GM23338 (cell line): Measurements from ENCODE around the gene FAM114A2. TPM values are rescaled to one million over a fixed set of nuclear protein-coding genes. Genes with fewer than 3 reads are reported as not detected.

Experiments
- ATAC-seq: fragments of 200-7000 bp; cut with Tn5 transposase; 3 replicates; pipeline ENCODE4 v1.9.1; 2020
- DNase-seq: peaks from one replicate; pipeline ENCODE4 v3.0.0-alpha.2; 2015; ENCODE audit warnings: low spot score
- H2AFZ ChIP-seq: fragments of 200-600 bp; sonication (generic); 2 replicates; pipeline ENCODE4 v1.8.0; 2016; ENCODE audit warnings: antibody characterized with exemption, mild to moderate bottlenecking, moderate library complexity
- H3F3A ChIP-seq: fragments of 200-600 bp; sonication (generic); replicated peaks from 2 replicates; pipeline ENCODE4 v1.8.0; 2017; ENCODE audit warnings: antibody characterized with exemption, mixed run types, low read depth
- H3K27ac ChIP-seq: fragments of 200-600 bp; sonication (generic); 2 replicates; pipeline ENCODE4 v1.6.1; 2016; ENCODE audit warnings: low read depth
- H3K27me3 ChIP-seq: fragments of 200-600 bp; sonication (generic); 2 replicates; pipeline ENCODE4 v1.8.0; 2016; ENCODE audit warnings: mild to moderate bottlenecking, mixed run types, moderate library complexity; ENCODE audit not compliant: insufficient read depth
- H3K36me3 ChIP-seq: fragments of 200-600 bp; sonication (generic); 2 replicates; pipeline ENCODE4 v1.8.0; 2016; ENCODE audit warnings: mild to moderate bottlenecking; ENCODE audit not compliant: insufficient read depth
- H3K4me1 ChIP-seq: fragments of 200-600 bp; sonication (generic); 2 replicates; pipeline ENCODE4 v1.8.0; 2016; ENCODE audit warnings: mild to moderate bottlenecking, moderate library complexity; ENCODE audit not compliant: insufficient read depth
- H3K4me2 ChIP-seq: fragments of 200-600 bp; sonication (generic); 2 replicates; pipeline ENCODE4 v1.7.1; 2017; ENCODE audit warnings: mixed run types
- H3K4me3 ChIP-seq: fragments of 200-600 bp; sonication (generic); 2 replicates; pipeline ENCODE4 v1.6.1; 2016; ENCODE audit warnings: mixed run types
- H3K79me2 ChIP-seq: fragments of 200-600 bp; sonication (generic); replicated peaks from 2 replicates; pipeline ENCODE4 v1.8.0; 2017; ENCODE audit warnings: mild to moderate bottlenecking; ENCODE audit not compliant: insufficient read depth
- H3K9me2 ChIP-seq: fragments of 200-600 bp; sonication (generic); 2 replicates; pipeline ENCODE4 v1.8.0; 2017; ENCODE audit not compliant: insufficient read depth
- H4K20me1 ChIP-seq: fragments of 200-600 bp; sonication (generic); replicated peaks from 2 replicates; pipeline ENCODE4 v1.8.0; 2017; ENCODE audit warnings: mild to moderate bottlenecking; ENCODE audit not compliant: insufficient read depth
- H3K27ac Mint-ChIP-seq: 2 replicates; pipeline ENCODE4 v1.8.0; 2020; ENCODE audit warnings: inconsistent platforms, mild to moderate bottlenecking, moderate library complexity, mixed read lengths
- H3K27me3 Mint-ChIP-seq: 3 replicates; pipeline ENCODE4 v1.8.0; 2022; ENCODE audit warnings: low read depth, mild to moderate bottlenecking, moderate library complexity, mixed read lengths, inconsistent platforms; ENCODE audit not compliant: insufficient read depth, poor library complexity
- H3K36me3 Mint-ChIP-seq: 3 replicates; pipeline ENCODE4 v1.8.0; 2021; ENCODE audit warnings: low read depth, mild to moderate bottlenecking, inconsistent platforms, moderate library complexity, mixed read lengths
- H3K4me1 Mint-ChIP-seq: 3 replicates; pipeline ENCODE4 v1.8.0; 2020; ENCODE audit warnings: mild to moderate bottlenecking, inconsistent platforms, mixed read lengths
- H3K4me3 Mint-ChIP-seq: 3 replicates; pipeline ENCODE4 v1.8.0; 2021; ENCODE audit warnings: moderate library complexity, mild to moderate bottlenecking, inconsistent platforms, mixed read lengths
- H3K9me3 Mint-ChIP-seq: 3 replicates; pipeline ENCODE4 v1.8.0; 2020; ENCODE audit warnings: moderate library complexity, mild to moderate bottlenecking, inconsistent platforms, mixed read lengths
- CREB1 ChIP-seq: fragments of 250-450 bp; sonication (Bioruptor Pico); IDR thresholded peaks from 2 replicates; pipeline ENCODE4 v1.5.0; 2020; ENCODE audit warnings: low read depth, mild to moderate bottlenecking, moderate library complexity
- EZH2 ChIP-seq: fragments of 200-600 bp; sonication (generic); IDR thresholded peaks from one replicate; pipeline ENCODE4 v1.8.0; 2017; ENCODE audit warnings: antibody characterized with exemption, mild to moderate bottlenecking, low read depth; ENCODE audit not compliant: unreplicated experiment
- EZH2phosphoT487 ChIP-seq: fragments of 200-600 bp; sonication (generic); IDR thresholded peaks from one replicate; pipeline ENCODE4 v1.8.1; 2018; ENCODE audit warnings: antibody characterized with exemption; ENCODE audit not compliant: unreplicated experiment
- JUNB ChIP-seq: IDR thresholded peaks from one replicate; pipeline ENCODE4 v1.6.1; 2016; ENCODE audit warnings: antibody characterized with exemption; ENCODE audit not compliant: unreplicated experiment
- NANOG ChIP-seq: IDR thresholded peaks from 2 replicates; pipeline ENCODE4 v1.6.1; 2016; ENCODE audit warnings: antibody characterized with exemption, borderline replicate concordance
- POLR2AphosphoS5 ChIP-seq: IDR thresholded peaks from 2 replicates; pipeline ENCODE4 v1.6.1; 2016; ENCODE audit warnings: antibody characterized with exemption, low read depth
- STAT1 ChIP-seq: IDR thresholded peaks from one replicate; pipeline ENCODE4 v1.6.1; 2016; ENCODE audit warnings: antibody characterized with exemption; ENCODE audit not compliant: unreplicated experiment
- ZNF114 ChIP-seq: fragments of 250-450 bp; sonication (Bioruptor Pico); IDR thresholded peaks from 2 replicates; pipeline ENCODE4 v1.5.0; 2020; ENCODE audit warnings: mild to moderate bottlenecking, moderate library complexity
- ZNF331 ChIP-seq: fragments of 250-450 bp; sonication (Bioruptor Pico); IDR thresholded peaks from 2 replicates; pipeline ENCODE4 v1.5.0; 2020; ENCODE audit warnings: low read depth, mild to moderate bottlenecking, moderate library complexity
- polyA plus RNA-seq: library from polyadenylated mRNA; unstranded; fragments of >200 nt; fragmentation: Nextera tagmentation; extraction: Ambion mirVana; gene quantifications from 2 replicates; pipeline ENCODE4 v1.2.1, GENCODE V29; 2016
- total RNA-seq: library from RNA; depleted of rRNA; stranded (reverse); fragments of >200 nt; shearing (Covaris generic); gene quantifications from 2 replicates; pipeline ENCODE4 v1.2.3, GENCODE V29; 2014
- TF ChIP-seq, protein P1 (sequence below): IDR thresholded peaks from 2 replicates; pipeline ENCODE4 v1.6.1; 2016; ENCODE audit warnings: antibody characterized with exemption
- TF ChIP-seq, protein P2 (sequence below): IDR thresholded peaks from one replicate; pipeline ENCODE4 v1.6.1; 2018; ENCODE audit warnings: antibody characterized with exemption; ENCODE audit not compliant: unreplicated experiment
- TF ChIP-seq, protein P3 (sequence below): fragments of 250-450 bp; sonication (Bioruptor Pico); IDR thresholded peaks from 2 replicates; pipeline ENCODE4 v1.5.0; 2020; ENCODE audit warnings: mild to moderate bottlenecking, moderate library complexity
- TF ChIP-seq, protein P4 (sequence below), 2 experiments: fragments of 200-600 bp in 1 of 2; sonication (generic) in 1 of 2; conservative IDR thresholded peaks; 2 replicates each; pipeline versions ENCODE4 v1.5.1 to v1.6.1; 2016 to 2017; ENCODE audit warnings: antibody characterized with exemption in 2 of 2, low read depth in 2 of 2, mild to moderate bottlenecking in 2 of 2, moderate library complexity in 1 of 2

Gene FAM114A2
- total and polyA plus RNA-seq, 2 experiments from 2014 or later: 4.9 to 5.8 TPM

DNA sequence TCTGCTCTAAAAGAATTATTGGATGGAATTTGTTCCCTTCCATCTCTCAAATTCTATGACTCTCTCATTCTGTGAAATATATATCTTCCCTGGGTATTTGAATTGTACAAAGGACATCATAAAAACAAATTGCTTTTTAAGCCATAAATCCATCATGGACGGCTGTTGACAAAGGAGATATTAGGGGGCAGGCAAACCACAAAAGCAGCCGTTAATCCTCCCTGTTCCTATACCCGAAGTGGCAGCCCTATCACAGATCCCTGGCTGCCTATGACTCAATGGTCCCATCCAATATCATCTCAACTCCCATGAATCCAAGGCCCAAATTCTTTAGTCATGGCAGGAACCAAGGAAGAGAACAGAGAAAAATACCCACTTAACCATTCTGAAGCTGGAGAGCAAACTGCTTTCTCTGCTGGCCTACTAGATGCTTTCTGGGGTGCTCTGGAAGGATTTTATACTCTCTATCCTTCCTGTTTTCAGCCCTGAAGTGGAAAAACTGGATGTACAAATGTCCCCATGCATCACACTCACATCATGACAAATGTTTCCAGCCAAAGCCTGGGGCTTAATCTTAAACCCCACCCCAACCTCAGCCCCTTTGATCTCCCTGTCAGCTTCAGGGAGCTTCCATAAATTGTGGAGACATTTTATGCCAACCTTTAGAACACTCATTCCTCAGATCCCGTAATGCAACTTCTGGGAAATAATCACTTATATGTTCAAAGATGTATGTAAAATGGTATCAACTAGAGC is 59.5 kb downstream of the FAM114A2 start:
- no peaks in the 10 kb centered on the region for H3K36me3 Mint-ChIP-seq
- Histone ChIP-seq H3K9me2 (no peaks in the 10 kb centered on the region), H3K79me2 (no peaks in the 10 kb centered on the region), H3K4me1 (no peaks in the 10 kb centered on the region), H3F3A (no peaks in the 10 kb centered on the region), H4K20me1 (no peaks in the 10 kb centered on the region), H3K36me3 (no peaks in the 10 kb centered on the region), H3K27ac (no peak overlapping the region), H3K4me3 (no peak overlapping the region), H2AFZ (no peak overlapping the region), H3K27me3 (no peaks in the 10 kb centered on the region), H3K4me2 (no peak overlapping the region)
- TF ChIP-seq CREB1 (CRISPR knock-in tag) (no peak), EZH2phosphoT487 (no peak), NANOG (no peak), EZH2 (no peak), POLR2AphosphoS5 (no peak), STAT1 (no peak), ZNF114 (no peak), ZNF331 (no peak), JUNB (no peak)
- TF ChIP-seq, protein P1, sequence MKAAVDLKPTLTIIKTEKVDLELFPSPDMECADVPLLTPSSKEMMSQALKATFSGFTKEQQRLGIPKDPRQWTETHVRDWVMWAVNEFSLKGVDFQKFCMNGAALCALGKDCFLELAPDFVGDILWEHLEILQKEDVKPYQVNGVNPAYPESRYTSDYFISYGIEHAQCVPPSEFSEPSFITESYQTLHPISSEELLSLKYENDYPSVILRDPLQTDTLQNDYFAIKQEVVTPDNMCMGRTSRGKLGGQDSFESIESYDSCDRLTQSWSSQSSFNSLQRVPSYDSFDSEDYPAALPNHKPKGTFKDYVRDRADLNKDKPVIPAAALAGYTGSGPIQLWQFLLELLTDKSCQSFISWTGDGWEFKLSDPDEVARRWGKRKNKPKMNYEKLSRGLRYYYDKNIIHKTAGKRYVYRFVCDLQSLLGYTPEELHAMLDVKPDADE: no peak
- TF ChIP-seq, protein P2, sequence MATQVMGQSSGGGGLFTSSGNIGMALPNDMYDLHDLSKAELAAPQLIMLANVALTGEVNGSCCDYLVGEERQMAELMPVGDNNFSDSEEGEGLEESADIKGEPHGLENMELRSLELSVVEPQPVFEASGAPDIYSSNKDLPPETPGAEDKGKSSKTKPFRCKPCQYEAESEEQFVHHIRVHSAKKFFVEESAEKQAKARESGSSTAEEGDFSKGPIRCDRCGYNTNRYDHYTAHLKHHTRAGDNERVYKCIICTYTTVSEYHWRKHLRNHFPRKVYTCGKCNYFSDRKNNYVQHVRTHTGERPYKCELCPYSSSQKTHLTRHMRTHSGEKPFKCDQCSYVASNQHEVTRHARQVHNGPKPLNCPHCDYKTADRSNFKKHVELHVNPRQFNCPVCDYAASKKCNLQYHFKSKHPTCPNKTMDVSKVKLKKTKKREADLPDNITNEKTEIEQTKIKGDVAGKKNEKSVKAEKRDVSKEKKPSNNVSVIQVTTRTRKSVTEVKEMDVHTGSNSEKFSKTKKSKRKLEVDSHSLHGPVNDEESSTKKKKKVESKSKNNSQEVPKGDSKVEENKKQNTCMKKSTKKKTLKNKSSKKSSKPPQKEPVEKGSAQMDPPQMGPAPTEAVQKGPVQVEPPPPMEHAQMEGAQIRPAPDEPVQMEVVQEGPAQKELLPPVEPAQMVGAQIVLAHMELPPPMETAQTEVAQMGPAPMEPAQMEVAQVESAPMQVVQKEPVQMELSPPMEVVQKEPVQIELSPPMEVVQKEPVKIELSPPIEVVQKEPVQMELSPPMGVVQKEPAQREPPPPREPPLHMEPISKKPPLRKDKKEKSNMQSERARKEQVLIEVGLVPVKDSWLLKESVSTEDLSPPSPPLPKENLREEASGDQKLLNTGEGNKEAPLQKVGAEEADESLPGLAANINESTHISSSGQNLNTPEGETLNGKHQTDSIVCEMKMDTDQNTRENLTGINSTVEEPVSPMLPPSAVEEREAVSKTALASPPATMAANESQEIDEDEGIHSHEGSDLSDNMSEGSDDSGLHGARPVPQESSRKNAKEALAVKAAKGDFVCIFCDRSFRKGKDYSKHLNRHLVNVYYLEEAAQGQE: no peak
- TF ChIP-seq, protein P3, sequence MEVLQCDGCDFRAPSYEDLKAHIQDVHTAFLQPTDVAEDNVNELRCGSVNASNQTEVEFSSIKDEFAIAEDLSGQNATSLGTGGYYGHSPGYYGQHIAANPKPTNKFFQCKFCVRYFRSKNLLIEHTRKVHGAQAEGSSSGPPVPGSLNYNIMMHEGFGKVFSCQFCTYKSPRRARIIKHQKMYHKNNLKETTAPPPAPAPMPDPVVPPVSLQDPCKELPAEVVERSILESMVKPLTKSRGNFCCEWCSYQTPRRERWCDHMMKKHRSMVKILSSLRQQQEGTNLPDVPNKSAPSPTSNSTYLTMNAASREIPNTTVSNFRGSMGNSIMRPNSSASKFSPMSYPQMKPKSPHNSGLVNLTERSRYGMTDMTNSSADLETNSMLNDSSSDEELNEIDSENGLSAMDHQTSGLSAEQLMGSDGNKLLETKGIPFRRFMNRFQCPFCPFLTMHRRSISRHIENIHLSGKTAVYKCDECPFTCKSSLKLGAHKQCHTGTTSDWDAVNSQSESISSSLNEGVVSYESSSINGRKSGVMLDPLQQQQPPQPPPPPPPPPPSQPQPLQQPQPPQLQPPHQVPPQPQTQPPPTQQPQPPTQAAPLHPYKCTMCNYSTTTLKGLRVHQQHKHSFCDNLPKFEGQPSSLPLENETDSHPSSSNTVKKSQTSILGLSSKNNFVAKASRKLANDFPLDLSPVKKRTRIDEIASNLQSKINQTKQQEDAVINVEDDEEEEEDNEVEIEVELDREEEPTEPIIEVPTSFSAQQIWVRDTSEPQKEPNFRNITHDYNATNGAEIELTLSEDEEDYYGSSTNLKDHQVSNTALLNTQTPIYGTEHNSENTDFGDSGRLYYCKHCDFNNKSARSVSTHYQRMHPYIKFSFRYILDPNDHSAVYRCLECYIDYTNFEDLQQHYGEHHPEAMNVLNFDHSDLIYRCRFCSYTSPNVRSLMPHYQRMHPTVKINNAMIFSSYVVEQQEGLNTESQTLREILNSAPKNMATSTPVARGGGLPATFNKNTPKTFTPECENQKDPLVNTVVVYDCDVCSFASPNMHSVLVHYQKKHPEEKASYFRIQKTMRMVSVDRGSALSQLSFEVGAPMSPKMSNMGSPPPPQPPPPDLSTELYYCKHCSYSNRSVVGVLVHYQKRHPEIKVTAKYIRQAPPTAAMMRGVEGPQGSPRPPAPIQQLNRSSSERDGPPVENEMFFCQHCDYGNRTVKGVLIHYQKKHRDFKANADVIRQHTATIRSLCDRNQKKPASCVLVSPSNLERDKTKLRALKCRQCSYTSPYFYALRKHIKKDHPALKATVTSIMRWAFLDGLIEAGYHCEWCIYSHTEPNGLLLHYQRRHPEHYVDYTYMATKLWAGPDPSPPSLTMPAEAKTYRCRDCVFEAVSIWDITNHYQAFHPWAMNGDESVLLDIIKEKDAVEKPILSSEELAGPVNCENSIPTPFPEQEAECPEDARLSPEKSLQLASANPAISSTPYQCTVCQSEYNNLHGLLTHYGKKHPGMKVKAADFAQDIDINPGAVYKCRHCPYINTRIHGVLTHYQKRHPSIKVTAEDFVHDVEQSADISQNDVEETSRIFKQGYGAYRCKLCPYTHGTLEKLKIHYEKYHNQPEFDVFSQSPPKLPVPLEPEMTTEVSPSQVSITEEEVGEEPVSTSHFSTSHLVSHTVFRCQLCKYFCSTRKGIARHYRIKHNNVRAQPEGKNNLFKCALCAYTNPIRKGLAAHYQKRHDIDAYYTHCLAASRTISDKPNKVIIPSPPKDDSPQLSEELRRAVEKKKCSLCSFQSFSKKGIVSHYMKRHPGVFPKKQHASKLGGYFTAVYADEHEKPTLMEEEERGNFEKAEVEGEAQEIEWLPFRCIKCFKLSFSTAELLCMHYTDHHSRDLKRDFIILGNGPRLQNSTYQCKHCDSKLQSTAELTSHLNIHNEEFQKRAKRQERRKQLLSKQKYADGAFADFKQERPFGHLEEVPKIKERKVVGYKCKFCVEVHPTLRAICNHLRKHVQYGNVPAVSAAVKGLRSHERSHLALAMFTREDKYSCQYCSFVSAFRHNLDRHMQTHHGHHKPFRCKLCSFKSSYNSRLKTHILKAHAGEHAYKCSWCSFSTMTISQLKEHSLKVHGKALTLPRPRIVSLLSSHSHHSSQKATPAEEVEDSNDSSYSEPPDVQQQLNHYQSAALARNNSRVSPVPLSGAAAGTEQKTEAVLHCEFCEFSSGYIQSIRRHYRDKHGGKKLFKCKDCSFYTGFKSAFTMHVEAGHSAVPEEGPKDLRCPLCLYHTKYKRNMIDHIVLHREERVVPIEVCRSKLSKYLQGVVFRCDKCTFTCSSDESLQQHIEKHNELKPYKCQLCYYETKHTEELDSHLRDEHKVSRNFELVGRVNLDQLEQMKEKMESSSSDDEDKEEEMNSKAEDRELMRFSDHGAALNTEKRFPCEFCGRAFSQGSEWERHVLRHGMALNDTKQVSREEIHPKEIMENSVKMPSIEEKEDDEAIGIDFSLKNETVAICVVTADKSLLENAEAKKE (CRISPR knock-in tag): no peak
- TF ChIP-seq, protein P4, sequence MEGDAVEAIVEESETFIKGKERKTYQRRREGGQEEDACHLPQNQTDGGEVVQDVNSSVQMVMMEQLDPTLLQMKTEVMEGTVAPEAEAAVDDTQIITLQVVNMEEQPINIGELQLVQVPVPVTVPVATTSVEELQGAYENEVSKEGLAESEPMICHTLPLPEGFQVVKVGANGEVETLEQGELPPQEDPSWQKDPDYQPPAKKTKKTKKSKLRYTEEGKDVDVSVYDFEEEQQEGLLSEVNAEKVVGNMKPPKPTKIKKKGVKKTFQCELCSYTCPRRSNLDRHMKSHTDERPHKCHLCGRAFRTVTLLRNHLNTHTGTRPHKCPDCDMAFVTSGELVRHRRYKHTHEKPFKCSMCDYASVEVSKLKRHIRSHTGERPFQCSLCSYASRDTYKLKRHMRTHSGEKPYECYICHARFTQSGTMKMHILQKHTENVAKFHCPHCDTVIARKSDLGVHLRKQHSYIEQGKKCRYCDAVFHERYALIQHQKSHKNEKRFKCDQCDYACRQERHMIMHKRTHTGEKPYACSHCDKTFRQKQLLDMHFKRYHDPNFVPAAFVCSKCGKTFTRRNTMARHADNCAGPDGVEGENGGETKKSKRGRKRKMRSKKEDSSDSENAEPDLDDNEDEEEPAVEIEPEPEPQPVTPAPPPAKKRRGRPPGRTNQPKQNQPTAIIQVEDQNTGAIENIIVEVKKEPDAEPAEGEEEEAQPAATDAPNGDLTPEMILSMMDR (conservative IDR thresholded peaks at IDR 0.05; ENCODE audit: low read depth in 2 of 2): no peak
- ATAC-seq (no peak), DNase-seq (no peak)
- no peaks in the 10 kb centered on the region for H3K9me3 Mint-ChIP-seq
- peaks cover 5% of the 10 kb centered on the region for H3K27me3 Mint-ChIP-seq
- H3K4me3 Mint-ChIP-seq: no peak overlapping the region
- H3K4me1 Mint-ChIP-seq: no peaks in the 10 kb centered on the region; the same call in 2 of the 3 replicates
- no peak overlapping the region for H3K27ac Mint-ChIP-seq
